ENCODE data around the gene CUEDC2.

Gene CUEDC2

GRCh38 chr10:102424916-102425315 is 7.5 kb downstream of the CUEDC2 start:
- no peak for DNase-seq (ENCODE audit: low read depth)

GRCh38 chr10:102424145-102424544 is 8.2 kb downstream of the CUEDC2 start:
- DNase-seq (ENCODE audit: low read depth), result no peak

- no peak for DNase-seq (ENCODE audit: low read depth)
Measured at GRCh38 chr10:102423372-102423968, 8.9 kb downstream of the CUEDC2 start.

DNA sequence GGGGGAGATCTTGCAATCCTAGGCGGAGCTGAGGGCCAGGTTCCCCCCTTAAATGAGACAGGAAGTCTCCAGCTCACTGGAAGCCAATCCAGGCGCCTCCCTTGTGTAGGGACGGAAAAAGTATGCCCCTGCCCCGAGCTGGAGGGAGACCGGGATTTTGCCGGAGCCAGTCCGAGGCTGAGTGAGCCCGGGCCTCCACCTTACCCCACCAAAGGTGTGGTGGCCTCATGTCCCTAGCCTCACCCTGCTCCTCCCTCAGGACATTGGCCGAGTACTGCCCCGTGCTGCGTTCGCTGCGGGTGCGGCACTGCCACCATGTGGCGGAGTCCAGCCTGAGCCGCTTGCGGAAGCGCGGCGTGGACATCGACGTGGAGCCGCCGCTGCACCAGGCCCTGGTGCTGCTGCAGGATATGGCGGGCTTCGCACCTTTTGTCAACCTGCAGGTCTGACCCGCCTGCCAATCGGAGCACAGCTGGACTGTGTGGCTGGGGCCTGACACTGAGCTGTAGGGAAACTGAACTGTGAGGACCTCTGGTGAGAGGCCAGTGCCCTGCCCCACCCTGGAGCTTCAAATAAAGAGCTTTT is 9.7 kb downstream of the CUEDC2 start:
- DNase-seq (ENCODE audit: low read depth), result no peak

- no peak for DNase-seq (ENCODE audit: low read depth)
Measured at GRCh38 chr10:102421757-102422512, 10.4 kb downstream of the CUEDC2 start.

GRCh38 chr10:102421507-102421756 is 10.9 kb downstream of the CUEDC2 start:
- DNase-seq (ENCODE audit: low read depth), result no peak

- DNase-seq (ENCODE audit: low read depth), result peak; percentile 82
Measured at GRCh38 chr10:102420714-102421506, 11.5 kb downstream of the CUEDC2 start, which contains the start of gene FBXL15. TSS of gene FBXL15 (plus strand) at chr10:102420836. CDS start at chr10:102421130, 294 bp downstream.

GRCh38 chr10:102420181-102420713 is 12.1 kb downstream of the CUEDC2 start:
- DNase-seq (ENCODE audit: low read depth), result no peak

GRCh38 chr10:102419269-102420180 is 12.8 kb downstream of the CUEDC2 start:
- peak; percentile 48 for DNase-seq (ENCODE audit: low read depth)

- no peak for DNase-seq (ENCODE audit: low read depth)
Measured at GRCh38 chr10:102418622-102419268, 13.6 kb downstream of the CUEDC2 start, which contains the start of gene PSD. TSS of gene PSD (minus strand) at chr10:102418785. CDS start at chr10:102417038, 1,747 bp downstream.

DNA sequence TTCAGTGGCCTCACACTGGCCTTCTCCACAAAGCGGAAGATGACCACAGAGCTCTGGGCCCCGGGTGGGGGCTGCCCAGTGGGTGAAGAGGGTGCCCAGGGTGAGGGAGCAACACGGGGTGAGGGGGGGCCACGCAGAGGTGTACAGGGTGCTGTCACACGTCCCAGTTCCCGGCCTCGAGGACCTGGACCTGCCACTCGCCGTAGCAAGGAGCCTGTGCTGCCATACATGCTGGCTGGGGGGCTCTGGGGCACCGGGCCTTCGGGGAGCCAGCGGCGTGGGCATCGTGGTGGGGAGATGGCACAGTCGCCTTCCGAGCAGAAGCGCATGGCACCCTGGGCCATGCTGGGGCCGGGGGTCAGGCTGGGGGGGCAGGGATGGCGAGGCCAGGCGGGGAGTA is 15.7 kb downstream of the CUEDC2 start:
- no peak for DNase-seq (ENCODE audit: low read depth)

GRCh38 chr10:102416283-102416682 is 16.1 kb downstream of the CUEDC2 start:
- no peak for DNase-seq (ENCODE audit: low read depth)

DNA sequence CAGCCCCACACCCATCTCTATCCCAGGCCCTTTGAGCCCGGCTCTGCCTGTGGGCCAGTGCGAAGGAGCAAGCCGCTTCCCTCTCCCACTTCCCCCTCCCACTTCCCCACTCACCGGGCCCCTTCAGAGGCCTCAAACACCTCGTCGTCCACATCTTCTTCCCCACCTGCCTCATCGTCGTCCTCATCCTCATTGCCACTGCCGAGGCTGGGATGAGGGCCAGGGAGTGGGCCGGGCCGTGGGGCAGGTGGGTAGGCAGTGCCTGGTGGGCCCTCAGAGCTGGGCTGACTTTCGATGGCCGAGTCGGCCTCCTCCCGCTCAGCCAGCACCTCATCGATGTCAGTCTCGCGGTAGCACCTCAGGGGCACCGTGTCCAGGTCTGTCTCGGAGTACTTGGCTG is 17.6 kb downstream of the CUEDC2 start:
- DNase-seq (ENCODE audit: low read depth), result no peak

- no peak for DNase-seq (ENCODE audit: low read depth)
Measured at GRCh38 chr10:102413806-102414561, 18.4 kb downstream of the CUEDC2 start.

GRCh38 chr10:102413053-102413705 is 19.2 kb downstream of the CUEDC2 start:
- DNase-seq (ENCODE audit: low read depth), result no peak

DNA sequence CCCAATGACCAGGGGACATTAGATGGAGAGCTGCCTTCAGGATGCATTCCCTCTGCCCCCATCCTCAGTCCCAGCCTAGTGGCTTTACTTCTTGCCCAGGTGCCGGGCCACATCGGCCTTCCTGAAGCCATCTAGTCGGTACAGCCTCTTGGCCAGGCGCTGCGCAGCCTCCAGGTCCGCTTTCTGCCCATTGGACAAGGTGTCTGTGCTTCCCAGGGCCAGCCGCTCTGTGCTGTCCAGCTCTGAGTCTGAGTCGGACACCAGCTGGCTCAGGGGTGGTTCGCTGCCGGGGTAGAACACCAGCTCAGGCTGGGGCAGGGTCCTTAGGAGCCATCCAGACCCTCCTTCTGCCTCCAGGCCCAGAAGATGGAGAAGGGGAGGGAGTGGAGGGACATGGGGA is 20.1 kb downstream of the CUEDC2 start:
- no peak for DNase-seq (ENCODE audit: low read depth)

DNA sequence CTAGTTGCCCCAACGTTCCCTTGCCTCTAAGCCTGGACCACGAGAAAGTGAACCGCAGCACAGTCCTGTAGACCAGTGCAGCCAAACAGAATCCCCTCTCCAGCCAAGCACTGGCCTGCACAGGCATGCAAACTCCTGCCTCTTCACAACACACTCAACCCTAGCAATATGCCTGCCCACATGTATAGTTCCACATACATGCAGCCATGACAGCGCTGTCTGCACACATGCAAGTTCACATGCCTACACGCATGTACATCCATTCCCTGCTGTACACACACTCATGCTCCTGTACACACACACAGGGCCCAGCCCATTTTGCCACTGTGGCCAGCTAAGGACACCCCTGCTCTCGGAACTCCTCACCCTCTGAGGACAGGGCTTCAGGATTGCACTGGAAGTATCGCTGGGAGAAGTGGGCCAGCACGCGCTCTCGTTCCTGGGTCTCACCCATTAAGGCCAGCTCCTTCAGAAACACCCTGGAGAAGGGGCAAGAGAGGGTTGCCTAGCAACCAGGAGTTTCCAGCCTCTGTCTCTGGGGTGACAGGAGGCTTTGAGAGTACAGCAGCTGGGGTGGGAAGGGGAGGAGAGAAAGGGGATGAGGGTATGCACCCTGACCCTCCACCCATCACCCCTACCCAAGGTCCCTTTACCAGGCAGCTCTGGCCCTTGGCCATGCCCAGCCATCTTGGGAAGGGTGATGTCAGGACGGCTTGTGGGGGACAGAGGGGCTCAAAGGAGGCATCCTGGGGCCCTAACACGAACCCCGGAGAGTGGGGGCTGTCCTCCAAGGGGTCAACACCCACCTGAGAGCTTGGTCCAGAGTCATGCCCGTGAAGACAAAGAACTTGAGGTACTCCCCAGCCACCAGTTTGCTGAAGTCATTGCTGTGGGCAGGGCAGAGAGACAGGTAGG is 20.8 kb downstream of the CUEDC2 start:
- DNase-seq (ENCODE audit: low read depth), result no peak

DNA sequence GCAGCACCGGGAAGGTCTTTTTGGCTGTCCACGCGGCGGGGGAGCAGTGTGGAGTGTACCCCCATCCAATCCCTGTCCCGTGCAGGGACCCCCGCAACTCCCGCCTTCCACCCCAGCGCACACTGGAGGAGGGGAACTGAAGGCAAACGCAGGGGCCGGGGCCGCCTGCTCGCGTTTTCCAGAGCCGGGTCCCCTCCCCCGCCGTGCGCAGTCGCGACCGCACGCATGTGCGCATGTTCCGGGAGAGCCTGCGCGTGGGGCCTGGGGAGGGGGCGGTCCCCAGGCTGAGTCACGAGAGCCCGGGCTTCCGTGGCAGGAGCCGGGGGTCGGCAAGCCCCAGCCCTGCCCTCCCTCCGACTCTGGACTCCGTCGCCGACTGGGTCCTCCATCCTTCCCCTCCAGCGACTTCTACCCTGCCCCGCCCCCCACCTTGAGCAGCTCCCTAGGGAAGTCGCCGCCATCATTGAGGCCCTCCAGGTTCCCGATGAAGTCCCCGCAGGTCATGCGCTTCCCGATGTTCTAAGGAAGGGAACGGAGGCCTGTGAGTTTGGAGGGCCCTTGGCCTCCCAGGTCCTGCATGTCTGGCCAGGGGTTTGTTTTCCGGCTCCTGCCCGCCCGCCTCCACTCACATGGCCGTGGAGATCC is 21.8 kb downstream of the CUEDC2 start:
- DNase-seq (ENCODE audit: low read depth), result no peak
